ENCODE measurements around the gene ZMYND10. TPM values are rescaled to one million over a fixed set of nuclear protein-coding genes. Genes with fewer than 3 reads are reported as not detected.

The ZMYND10 gene
- total RNA-seq, 1 experiment from 2014 or later = 0.74 TPM

DNA sequence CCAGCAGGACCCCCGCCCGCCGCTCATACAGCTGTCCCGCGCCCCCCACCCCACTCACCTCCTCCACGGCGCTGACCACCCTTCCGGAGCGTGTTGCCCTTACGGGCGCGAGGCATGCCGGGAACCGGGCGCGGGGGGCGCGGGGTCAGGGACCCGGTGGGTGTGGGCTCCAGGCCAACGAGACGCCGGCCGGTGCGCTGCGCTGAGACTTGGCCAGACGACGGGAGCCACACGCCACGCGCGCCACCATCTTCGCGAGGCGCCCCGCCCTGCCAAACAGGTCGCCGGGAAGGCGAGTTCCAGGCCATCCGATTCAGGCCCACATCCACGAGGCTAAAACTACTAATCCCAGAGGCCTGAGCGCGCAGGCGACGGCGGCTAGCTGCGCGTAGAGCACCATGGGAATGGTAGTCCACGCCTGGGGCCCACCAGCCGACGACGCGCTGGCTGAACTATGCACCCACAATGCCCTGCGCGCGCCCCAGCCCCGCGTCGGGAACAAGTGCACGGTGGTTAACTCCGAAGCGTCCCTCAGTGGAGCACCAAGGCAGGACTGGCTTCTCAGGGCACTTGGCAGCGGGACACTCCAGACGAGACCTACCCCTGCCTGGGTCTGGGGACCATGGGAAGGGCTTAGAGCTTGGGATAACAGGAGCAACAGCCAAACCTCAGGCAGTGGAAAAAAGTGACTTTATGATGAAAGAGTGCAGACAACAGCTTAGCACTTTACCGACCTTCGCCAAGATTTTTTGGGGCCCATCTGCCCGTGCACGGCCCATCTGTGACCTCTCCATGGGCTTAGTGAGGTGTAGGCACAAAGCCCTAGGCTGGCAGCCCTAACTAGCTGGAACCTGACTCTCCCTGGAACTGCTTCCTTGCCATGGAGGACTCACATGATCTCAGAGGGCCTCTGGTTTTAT is 53.1 kb downstream of the ZMYND10 start, which contains the start of gene IFRD2 (continued):
- TF ChIP-seq, protein P1, sequence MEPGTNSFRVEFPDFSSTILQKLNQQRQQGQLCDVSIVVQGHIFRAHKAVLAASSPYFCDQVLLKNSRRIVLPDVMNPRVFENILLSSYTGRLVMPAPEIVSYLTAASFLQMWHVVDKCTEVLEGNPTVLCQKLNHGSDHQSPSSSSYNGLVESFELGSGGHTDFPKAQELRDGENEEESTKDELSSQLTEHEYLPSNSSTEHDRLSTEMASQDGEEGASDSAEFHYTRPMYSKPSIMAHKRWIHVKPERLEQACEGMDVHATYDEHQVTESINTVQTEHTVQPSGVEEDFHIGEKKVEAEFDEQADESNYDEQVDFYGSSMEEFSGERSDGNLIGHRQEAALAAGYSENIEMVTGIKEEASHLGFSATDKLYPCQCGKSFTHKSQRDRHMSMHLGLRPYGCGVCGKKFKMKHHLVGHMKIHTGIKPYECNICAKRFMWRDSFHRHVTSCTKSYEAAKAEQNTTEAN (CRISPR knock-in tag; IDR thresholded peaks at IDR 0.05) = 0 out of 2 replicates have a peak, but pooled peaks have one; percentile 23
- TF ChIP-seq NR2C2 (CRISPR knock-in tag; IDR thresholded peaks at IDR 0.05) = no peak
- TF ChIP-seq GRHL2 (CRISPR knock-in tag; IDR thresholded peaks at IDR 0.05; ENCODE audit: insufficient replicate concordance, severe bottlenecking) = no peak
- TF ChIP-seq SMAD4 (CRISPR knock-in tag; IDR thresholded peaks at IDR 0.05) = no peak
- TF ChIP-seq, protein P2, sequence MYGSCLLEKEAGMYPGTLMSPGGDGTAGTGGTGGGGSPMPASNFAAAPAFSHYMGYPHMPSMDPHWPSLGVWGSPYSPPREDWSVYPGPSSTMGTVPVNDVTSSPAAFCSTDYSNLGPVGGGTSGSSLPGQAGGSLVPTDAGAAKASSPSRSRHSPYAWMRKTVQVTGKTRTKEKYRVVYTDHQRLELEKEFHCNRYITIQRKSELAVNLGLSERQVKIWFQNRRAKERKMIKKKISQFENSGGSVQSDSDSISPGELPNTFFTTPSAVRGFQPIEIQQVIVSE (CRISPR knock-in tag; IDR thresholded peaks at IDR 0.05; ENCODE audit: borderline replicate concordance) = no peak
- TF ChIP-seq NR3C1 (CRISPR knock-in tag; conservative IDR thresholded peaks at IDR 0.05; ENCODE audit: low read depth) = no peak
- 0 out of 2 replicates have a peak, but pooled peaks have one; percentile 73 for TF ChIP-seq SMAD3 (CRISPR knock-in tag; IDR thresholded peaks at IDR 0.05; ENCODE audit: borderline replicate concordance)
- TF ChIP-seq, protein P3, sequence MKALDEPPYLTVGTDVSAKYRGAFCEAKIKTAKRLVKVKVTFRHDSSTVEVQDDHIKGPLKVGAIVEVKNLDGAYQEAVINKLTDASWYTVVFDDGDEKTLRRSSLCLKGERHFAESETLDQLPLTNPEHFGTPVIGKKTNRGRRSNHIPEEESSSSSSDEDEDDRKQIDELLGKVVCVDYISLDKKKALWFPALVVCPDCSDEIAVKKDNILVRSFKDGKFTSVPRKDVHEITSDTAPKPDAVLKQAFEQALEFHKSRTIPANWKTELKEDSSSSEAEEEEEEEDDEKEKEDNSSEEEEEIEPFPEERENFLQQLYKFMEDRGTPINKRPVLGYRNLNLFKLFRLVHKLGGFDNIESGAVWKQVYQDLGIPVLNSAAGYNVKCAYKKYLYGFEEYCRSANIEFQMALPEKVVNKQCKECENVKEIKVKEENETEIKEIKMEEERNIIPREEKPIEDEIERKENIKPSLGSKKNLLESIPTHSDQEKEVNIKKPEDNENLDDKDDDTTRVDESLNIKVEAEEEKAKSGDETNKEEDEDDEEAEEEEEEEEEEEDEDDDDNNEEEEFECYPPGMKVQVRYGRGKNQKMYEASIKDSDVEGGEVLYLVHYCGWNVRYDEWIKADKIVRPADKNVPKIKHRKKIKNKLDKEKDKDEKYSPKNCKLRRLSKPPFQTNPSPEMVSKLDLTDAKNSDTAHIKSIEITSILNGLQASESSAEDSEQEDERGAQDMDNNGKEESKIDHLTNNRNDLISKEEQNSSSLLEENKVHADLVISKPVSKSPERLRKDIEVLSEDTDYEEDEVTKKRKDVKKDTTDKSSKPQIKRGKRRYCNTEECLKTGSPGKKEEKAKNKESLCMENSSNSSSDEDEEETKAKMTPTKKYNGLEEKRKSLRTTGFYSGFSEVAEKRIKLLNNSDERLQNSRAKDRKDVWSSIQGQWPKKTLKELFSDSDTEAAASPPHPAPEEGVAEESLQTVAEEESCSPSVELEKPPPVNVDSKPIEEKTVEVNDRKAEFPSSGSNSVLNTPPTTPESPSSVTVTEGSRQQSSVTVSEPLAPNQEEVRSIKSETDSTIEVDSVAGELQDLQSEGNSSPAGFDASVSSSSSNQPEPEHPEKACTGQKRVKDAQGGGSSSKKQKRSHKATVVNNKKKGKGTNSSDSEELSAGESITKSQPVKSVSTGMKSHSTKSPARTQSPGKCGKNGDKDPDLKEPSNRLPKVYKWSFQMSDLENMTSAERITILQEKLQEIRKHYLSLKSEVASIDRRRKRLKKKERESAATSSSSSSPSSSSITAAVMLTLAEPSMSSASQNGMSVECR (CRISPR knock-in tag; IDR thresholded peaks at IDR 0.05; ENCODE audit: borderline replicate concordance) = no peak; the same call in 1 of the 2 replicates
- TF ChIP-seq ZNF416 (CRISPR knock-in tag; IDR thresholded peaks at IDR 0.05) = no peak
- TF ChIP-seq TEAD1 (CRISPR knock-in tag; IDR thresholded peaks at IDR 0.05) = peak; percentile 89; the same call in 1 of the 2 replicates
- TF ChIP-seq MYBL2 (CRISPR knock-in tag; IDR thresholded peaks at IDR 0.05) = no peak
- TF ChIP-seq, protein P4, sequence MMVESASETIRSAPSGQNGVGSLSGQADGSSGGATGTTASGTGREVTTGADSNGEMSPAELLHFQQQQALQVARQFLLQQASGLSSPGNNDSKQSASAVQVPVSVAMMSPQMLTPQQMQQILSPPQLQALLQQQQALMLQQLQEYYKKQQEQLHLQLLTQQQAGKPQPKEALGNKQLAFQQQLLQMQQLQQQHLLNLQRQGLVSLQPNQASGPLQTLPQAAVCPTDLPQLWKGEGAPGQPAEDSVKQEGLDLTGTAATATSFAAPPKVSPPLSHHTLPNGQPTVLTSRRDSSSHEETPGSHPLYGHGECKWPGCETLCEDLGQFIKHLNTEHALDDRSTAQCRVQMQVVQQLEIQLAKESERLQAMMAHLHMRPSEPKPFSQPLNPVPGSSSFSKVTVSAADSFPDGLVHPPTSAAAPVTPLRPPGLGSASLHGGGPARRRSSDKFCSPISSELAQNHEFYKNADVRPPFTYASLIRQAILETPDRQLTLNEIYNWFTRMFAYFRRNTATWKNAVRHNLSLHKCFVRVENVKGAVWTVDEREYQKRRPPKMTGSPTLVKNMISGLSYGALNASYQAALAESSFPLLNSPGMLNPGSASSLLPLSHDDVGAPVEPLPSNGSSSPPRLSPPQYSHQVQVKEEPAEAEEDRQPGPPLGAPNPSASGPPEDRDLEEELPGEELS (CRISPR knock-in tag; IDR thresholded peaks at IDR 0.05) = no peak; the same call in 1 of the 2 replicates
- TF ChIP-seq CREB1 (CRISPR knock-in tag; IDR thresholded peaks at IDR 0.05) = no peak
- TF ChIP-seq, protein P5, sequence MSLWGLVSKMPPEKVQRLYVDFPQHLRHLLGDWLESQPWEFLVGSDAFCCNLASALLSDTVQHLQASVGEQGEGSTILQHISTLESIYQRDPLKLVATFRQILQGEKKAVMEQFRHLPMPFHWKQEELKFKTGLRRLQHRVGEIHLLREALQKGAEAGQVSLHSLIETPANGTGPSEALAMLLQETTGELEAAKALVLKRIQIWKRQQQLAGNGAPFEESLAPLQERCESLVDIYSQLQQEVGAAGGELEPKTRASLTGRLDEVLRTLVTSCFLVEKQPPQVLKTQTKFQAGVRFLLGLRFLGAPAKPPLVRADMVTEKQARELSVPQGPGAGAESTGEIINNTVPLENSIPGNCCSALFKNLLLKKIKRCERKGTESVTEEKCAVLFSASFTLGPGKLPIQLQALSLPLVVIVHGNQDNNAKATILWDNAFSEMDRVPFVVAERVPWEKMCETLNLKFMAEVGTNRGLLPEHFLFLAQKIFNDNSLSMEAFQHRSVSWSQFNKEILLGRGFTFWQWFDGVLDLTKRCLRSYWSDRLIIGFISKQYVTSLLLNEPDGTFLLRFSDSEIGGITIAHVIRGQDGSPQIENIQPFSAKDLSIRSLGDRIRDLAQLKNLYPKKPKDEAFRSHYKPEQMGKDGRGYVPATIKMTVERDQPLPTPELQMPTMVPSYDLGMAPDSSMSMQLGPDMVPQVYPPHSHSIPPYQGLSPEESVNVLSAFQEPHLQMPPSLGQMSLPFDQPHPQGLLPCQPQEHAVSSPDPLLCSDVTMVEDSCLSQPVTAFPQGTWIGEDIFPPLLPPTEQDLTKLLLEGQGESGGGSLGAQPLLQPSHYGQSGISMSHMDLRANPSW (CRISPR knock-in tag; conservative IDR thresholded peaks at IDR 0.05; ENCODE audit: low read depth) = no peak
- no peak for TF ChIP-seq IRF2 (CRISPR knock-in tag; IDR thresholded peaks at IDR 0.05; ENCODE audit: borderline replicate concordance, low read depth)
- no peak for TF ChIP-seq TEAD4 (CRISPR knock-in tag; IDR thresholded peaks at IDR 0.05)
- TF ChIP-seq SP1 (CRISPR knock-in tag; conservative IDR thresholded peaks at IDR 0.05) = peak; percentile 99
- TF ChIP-seq, protein P6, sequence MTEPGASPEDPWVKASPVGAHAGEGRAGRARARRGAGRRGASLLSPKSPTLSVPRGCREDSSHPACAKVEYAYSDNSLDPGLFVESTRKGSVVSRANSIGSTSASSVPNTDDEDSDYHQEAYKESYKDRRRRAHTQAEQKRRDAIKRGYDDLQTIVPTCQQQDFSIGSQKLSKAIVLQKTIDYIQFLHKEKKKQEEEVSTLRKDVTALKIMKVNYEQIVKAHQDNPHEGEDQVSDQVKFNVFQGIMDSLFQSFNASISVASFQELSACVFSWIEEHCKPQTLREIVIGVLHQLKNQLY (CRISPR knock-in tag; IDR thresholded peaks at IDR 0.05) = 0 out of 2 replicates have a peak, but pooled peaks have one; percentile 49
- no peak for TF ChIP-seq ZBTB21 (CRISPR knock-in tag; IDR thresholded peaks at IDR 0.05; ENCODE audit: borderline replicate concordance)
- TF ChIP-seq, protein P7, sequence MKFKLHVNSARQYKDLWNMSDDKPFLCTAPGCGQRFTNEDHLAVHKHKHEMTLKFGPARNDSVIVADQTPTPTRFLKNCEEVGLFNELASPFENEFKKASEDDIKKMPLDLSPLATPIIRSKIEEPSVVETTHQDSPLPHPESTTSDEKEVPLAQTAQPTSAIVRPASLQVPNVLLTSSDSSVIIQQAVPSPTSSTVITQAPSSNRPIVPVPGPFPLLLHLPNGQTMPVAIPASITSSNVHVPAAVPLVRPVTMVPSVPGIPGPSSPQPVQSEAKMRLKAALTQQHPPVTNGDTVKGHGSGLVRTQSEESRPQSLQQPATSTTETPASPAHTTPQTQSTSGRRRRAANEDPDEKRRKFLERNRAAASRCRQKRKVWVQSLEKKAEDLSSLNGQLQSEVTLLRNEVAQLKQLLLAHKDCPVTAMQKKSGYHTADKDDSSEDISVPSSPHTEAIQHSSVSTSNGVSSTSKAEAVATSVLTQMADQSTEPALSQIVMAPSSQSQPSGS (CRISPR knock-in tag; IDR thresholded peaks at IDR 0.05; ENCODE audit: borderline replicate concordance, low read depth) = no peak

Data from WTC11 (cell line).